IMR-90 (cell line): ENCODE data around the gene HOMER3. TPM values are rescaled to one million over a fixed set of nuclear protein-coding genes. Genes with fewer than 3 reads are reported as not detected.

Experiments
- ATAC-seq: fragments of 200-7000 bp; cut with Tn5 transposase; 2 replicates; pipeline ENCODE4 v1.9.1; 2020; ENCODE audit warnings: low read depth, mild to moderate bottlenecking, moderate library complexity
- BruUV-seq: library from RNA; stranded (reverse); fragments of 400-500 nt; replicated peaks from 2 replicates; lab custom pipeline; 2021; lab: Mats Ljungman, UMichigan
- CTCF ChIA-PET: fragments of 300-600 bp; formaldehyde crosslinking; extraction: SDS; loops from one replicate; lab custom pipeline; 2021; ENCODE audit warnings: antibody characterized with exemption; lab: Yijun Ruan, JAX
- POLR2A ChIA-PET: fragments of 300-600 bp; sonication (Branson Sonifier 250); formaldehyde crosslinking; loops from one replicate; lab custom pipeline; 2022; ENCODE audit warnings: antibody characterized with exemption; ENCODE audit not compliant: unreplicated experiment; lab: Charles Lee
- DNase-seq: peaks from one replicate; pipeline ENCODE4 v3.0.0; 2013
- H2AFZ ChIP-seq: replicated peaks from 2 replicates; pipeline ENCODE3; 2013; ENCODE audit warnings: low read length, mild to moderate bottlenecking; ENCODE audit not compliant: poor library complexity
- H2AK5ac ChIP-seq: 2 replicates; pipeline ENCODE4 v1.6.1; 2013; ENCODE audit warnings: low read depth, low read length, inconsistent platforms
- H2AK9ac ChIP-seq: replicated peaks from 2 replicates; pipeline ENCODE3; 2013; ENCODE audit warnings: mild to moderate bottlenecking, low read depth, low read length, moderate library complexity; ENCODE audit not compliant: poor library complexity
- H2BK120ac ChIP-seq: 2 replicates; pipeline ENCODE4 v1.6.1; 2013; ENCODE audit warnings: low read depth, low read length, inconsistent platforms
- H2BK15ac ChIP-seq: 3 replicates; pipeline ENCODE4 v1.6.1; 2013; ENCODE audit warnings: low read depth, low read length, inconsistent platforms
- H2BK20ac ChIP-seq: 2 replicates; pipeline ENCODE4 v1.6.1; 2013; ENCODE audit warnings: low read depth, mild to moderate bottlenecking, inconsistent platforms, low read length, moderate library complexity
- H2BK5ac ChIP-seq: 2 replicates; pipeline ENCODE4 v1.6.1; 2013; ENCODE audit warnings: mild to moderate bottlenecking, low read depth, low read length, inconsistent platforms; ENCODE audit not compliant: poor library complexity, severe bottlenecking
- H3K14ac ChIP-seq: replicated peaks from 2 replicates; pipeline ENCODE4 v1.6.1; 2013; ENCODE audit warnings: low read depth, low read length, inconsistent platforms
- H3K18ac ChIP-seq: 2 replicates; pipeline ENCODE4 v1.6.1; 2013; ENCODE audit warnings: low read depth, low read length, control low read depth
- H3K23ac ChIP-seq: 2 replicates; pipeline ENCODE4 v1.6.1; 2013; ENCODE audit warnings: low read depth, low read length, inconsistent platforms
- H3K27ac ChIP-seq: 2 replicates; pipeline ENCODE4 v1.5.1; 2013; ENCODE audit warnings: mild to moderate bottlenecking, control low read depth, low read length; ENCODE audit not compliant: insufficient read depth
- H3K27me3 ChIP-seq: 2 replicates; pipeline ENCODE4 v1.6.1; 2013; ENCODE audit warnings: low read length; ENCODE audit not compliant: control insufficient read depth, insufficient read depth
- H3K36me3 ChIP-seq: 2 replicates; pipeline ENCODE4 v1.6.1; 2013; ENCODE audit warnings: low read length, mixed read lengths; ENCODE audit not compliant: control insufficient read depth, insufficient read depth
- H3K4ac ChIP-seq: 2 replicates; pipeline ENCODE4 v1.6.1; 2013; ENCODE audit warnings: low read depth, low read length, inconsistent platforms
- H3K4me1 ChIP-seq: 2 replicates; pipeline ENCODE4 v1.6.1; 2013; ENCODE audit warnings: low read length, mixed read lengths; ENCODE audit not compliant: control insufficient read depth, insufficient read depth
- H3K4me2 ChIP-seq: 2 replicates; pipeline ENCODE4 v1.6.1; 2013; ENCODE audit warnings: low read depth, mild to moderate bottlenecking, control low read depth, low read length, moderate library complexity
- H3K4me3 ChIP-seq: 2 replicates; pipeline ENCODE4 v1.5.1; 2013; ENCODE audit warnings: low read depth, mild to moderate bottlenecking, control low read depth, low read length, moderate library complexity; ENCODE audit not compliant: insufficient read depth
- H3K56ac ChIP-seq: 2 replicates; pipeline ENCODE4 v1.6.1; 2013; ENCODE audit warnings: low read length, inconsistent platforms; ENCODE audit not compliant: insufficient read depth; ENCODE audit errors: extremely low read depth
- H3K79me1 ChIP-seq, 2 experiments: 2 replicates each; pipeline ENCODE4 v1.6.1; 2013; ENCODE audit warnings: low read length in 2 of 2, inconsistent platforms in 1 of 2, low read depth in 1 of 2
- H3K9ac ChIP-seq: 2 replicates; pipeline ENCODE4 v1.6.1; 2013; ENCODE audit warnings: low read depth, low read length, control low read depth
- H3K9me1 ChIP-seq: 2 replicates; pipeline ENCODE4 v1.6.1; 2013; ENCODE audit warnings: low read length, inconsistent platforms; ENCODE audit not compliant: insufficient read depth
- H3K9me3 ChIP-seq: 2 replicates; pipeline ENCODE4 v1.6.1; 2013; ENCODE audit warnings: low read length; ENCODE audit not compliant: control insufficient read depth, insufficient read depth
- H4K20me1 ChIP-seq: 2 replicates; pipeline ENCODE4 v1.6.1; 2013; ENCODE audit warnings: low read length, inconsistent platforms; ENCODE audit not compliant: insufficient read depth
- H4K5ac ChIP-seq: 2 replicates; pipeline ENCODE4 v1.6.1; 2013; ENCODE audit warnings: mild to moderate bottlenecking, low read depth, low read length, control low read depth
- H4K8ac ChIP-seq, 2 experiments: 2 replicates each; pipeline ENCODE4 v1.6.1; 2013; ENCODE audit warnings: low read depth in 2 of 2, low read length in 2 of 2, control low read depth in 1 of 2, inconsistent platforms in 1 of 2
- H4K91ac ChIP-seq: 2 replicates; pipeline ENCODE4 v1.6.1; 2013; ENCODE audit warnings: low read depth, low read length, inconsistent platforms; ENCODE audit not compliant: insufficient read depth
- MAZ ChIP-seq: IDR thresholded peaks from 2 replicates; pipeline ENCODE4 v1.6.1; 2012; ENCODE audit warnings: low read depth, mild to moderate bottlenecking, low read length, improper control_type of control experiment, moderate library complexity, borderline replicate concordance
- MXI1 ChIP-seq: IDR thresholded peaks from 2 replicates; pipeline ENCODE4 v1.6.1; 2012; ENCODE audit warnings: low read depth, mild to moderate bottlenecking, low read length, moderate library complexity, borderline replicate concordance
- RAD21 ChIP-seq: IDR thresholded peaks from 2 replicates; pipeline ENCODE4 v1.6.1; 2012; ENCODE audit warnings: low read length, improper control_type of control experiment
- RCOR1 ChIP-seq: IDR thresholded peaks from 2 replicates; pipeline ENCODE4 v1.6.1; 2012; ENCODE audit warnings: mild to moderate bottlenecking, low read length, improper control_type of control experiment; ENCODE audit not compliant: insufficient replicate concordance
- WGBS, 2 experiments: methylation state at CpG; one replicate each; pipeline versions ENCODE4 v1.1.5 to v1.1.7; 2013; ENCODE audit warnings: missing lambda C conversion rate in 2 of 2; ENCODE audit not compliant: insufficient read length in 1 of 2; ENCODE audit errors: extremely low coverage in 2 of 2; 5-methylcytosine and 5-hydroxymethylcytosine counted together
- dilution Hi-C: fragments of 300-500 bp; cut with HindIII; formaldehyde crosslinking; loops from one replicate; pipeline ENCODE4 v1.14.3; 2018; ENCODE audit warnings: low sequenced_read_pairs; ENCODE audit not compliant: unreplicated experiment
- in situ Hi-C: fragments of 300-500 bp; cut with MboI; formaldehyde crosslinking; loops from 3 replicates; pipeline ENCODE4 v1.14.3; 2019; ENCODE audit warnings: low sequenced_read_pairs, inconsistent platforms, mixed read lengths
- intact Hi-C: fragments of 100-400 bp; cut with micrococcal nuclease; formaldehyde crosslinking; loops from 2 replicates; pipeline ENCODE4 v1.10.0; 2022
- polyA plus RNA-seq, 3 experiments: library from polyadenylated mRNA; depleted of rRNA; stranded (reverse); fragments of >200 nt; gene quantifications; 2 replicates each; pipeline ENCODE4 v1.2.3, GENCODE V29; 2012; ENCODE audit warnings: low replicate concordance in 1 of 3
- total RNA-seq: library from RNA; depleted of rRNA; stranded (reverse); fragments of >200 nt; gene quantifications from 2 replicates; pipeline ENCODE4 v1.2.3, GENCODE V29; 2012

HOMER3 gene
- total and polyA plus RNA-seq, 2 of the 4 experiments (the other 2 are of a cell fraction) = 53.4 to 77.0 TPM

DNA sequence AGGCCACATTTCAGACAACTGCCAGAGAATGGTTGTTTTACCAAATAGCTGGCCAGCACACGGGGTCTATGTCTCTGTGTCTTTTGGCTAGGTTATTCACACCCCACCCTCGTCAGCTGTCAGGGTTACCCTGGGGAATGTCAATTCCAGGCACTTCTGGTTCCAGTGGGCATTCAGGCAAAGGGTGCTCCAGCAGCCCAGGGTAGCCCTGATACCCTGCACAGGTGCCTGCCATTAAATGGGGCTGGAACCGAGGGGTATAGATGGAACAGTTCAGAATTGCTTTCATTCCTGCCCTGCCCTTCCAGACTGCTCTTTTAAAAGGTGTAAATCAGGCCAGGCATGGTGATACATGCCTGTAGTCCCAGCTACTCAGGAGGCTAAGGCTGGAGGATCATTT is 43.2 kb upstream of the HOMER3 start:
- no peak overlapping the region for H4K8ac ChIP-seq
- no peak overlapping the region for H3K27ac ChIP-seq
- H3K4me2 ChIP-seq = no peak overlapping the region
- no peaks in the 10 kb centered on the region for H3K36me3 ChIP-seq
- in situ Hi-C loops = no loop called here
- no peaks in the 10 kb centered on the region for H3K9me3 ChIP-seq
- H3K79me1 ChIP-seq = no peaks in the 10 kb centered on the region
- no peak overlapping the region for H2BK5ac ChIP-seq
- H3K9ac ChIP-seq = no peak overlapping the region
- dilution Hi-C loops = no loop called here
- H3K23ac ChIP-seq = no peak overlapping the region
- H3K4ac ChIP-seq = no peak overlapping the region
- H2AFZ ChIP-seq = no peak overlapping the region
- POLR2A ChIA-PET = no interaction called here
- no peak overlapping the region for H2BK20ac ChIP-seq
- H3K18ac ChIP-seq = no peak overlapping the region
- peaks cover 14% of the 10 kb centered on the region for H3K27me3 ChIP-seq
- no peak overlapping the region for H3K56ac ChIP-seq
- TF ChIP-seq MAZ = no peak
- no peak for TF ChIP-seq RAD21
- no peak for TF ChIP-seq RCOR1
- TF ChIP-seq MXI1 = no peak
- no peak overlapping the region for H3K4me3 ChIP-seq
- 90% methylated on average over 2 of the region's 3 CpGs; no CpG with 5 or more reads in 1 of the 2 experiments for WGBS, 2 experiments
- H2AK5ac ChIP-seq = no peak overlapping the region
- no peaks in the 10 kb centered on the region for H3K9me1 ChIP-seq
- DNase-seq (no peak), ATAC-seq (no peak)
- CTCF ChIA-PET = no interaction called here
- H4K91ac ChIP-seq = no peak overlapping the region
- no peak overlapping the region for H3K14ac ChIP-seq
- H2AK9ac ChIP-seq = no peak overlapping the region
- no peak overlapping the region for H2BK15ac ChIP-seq
- H3K4me1 ChIP-seq = no peaks in the 10 kb centered on the region
- H4K20me1 ChIP-seq = peaks cover 3% of the 10 kb centered on the region; the same call in 1 of the 2 replicates
- H2BK120ac ChIP-seq = no peak overlapping the region
- BruUV-seq = no TSS peak
- intact Hi-C loops = no loop called here
- H4K5ac ChIP-seq = no peak overlapping the region
